ENCODE measurements around the gene PTPRG.
A peak's percentile ranks its signal among the peaks of the same experiment; 100 is the strongest.

Gene PTPRG

DNA sequence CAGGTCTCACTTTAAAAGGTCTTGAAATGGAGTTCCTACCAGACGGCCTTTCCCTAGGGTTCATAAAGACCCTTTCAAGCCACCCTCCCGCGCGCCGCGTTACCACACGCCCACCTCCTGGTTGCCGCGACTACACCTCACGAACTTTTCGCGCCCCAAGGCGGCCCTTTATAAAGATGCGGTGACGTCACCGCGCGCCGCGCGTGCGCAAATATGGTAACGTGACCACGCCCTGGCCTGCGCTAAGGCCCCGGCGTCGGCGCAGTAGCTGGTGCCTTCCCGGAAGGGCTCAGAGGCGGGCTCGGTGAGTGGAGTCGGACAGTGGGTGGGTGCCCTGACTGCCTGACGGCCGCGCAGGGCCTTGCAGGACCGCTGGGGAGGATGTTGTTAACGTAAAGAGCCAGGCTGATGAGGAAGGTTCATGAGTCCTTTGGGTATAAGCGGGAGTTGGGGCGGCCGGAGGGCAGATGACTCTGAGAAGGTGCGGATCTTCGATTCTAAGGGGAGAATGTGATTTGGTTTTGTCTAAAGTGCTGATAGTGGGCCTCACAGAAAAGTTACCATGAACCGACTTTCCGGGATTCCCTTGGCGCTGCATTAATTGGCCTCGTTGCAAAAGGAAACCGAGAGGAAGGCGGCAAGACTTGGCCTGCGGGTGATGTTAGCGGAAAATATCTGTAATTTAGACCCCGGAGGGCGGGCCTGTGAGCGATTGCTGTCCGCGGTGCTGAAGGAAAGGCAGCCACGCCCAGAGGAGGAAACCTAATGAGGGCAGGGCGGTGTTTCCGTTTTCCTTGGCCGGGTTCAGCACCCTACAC lies 757.6 kb downstream of the PTPRG start:
- TF ChIP-seq MAX (IDR thresholded peaks at IDR 0.05) = peak; percentile 51; the same call in 1 of the 2 replicates
- 0 out of 2 replicates have a peak, but pooled peaks have one; percentile 6 for TF ChIP-seq EP300 (IDR thresholded peaks at IDR 0.05; ENCODE audit: borderline replicate concordance)
- TF ChIP-seq YY1 (IDR thresholded peaks at IDR 0.05; ENCODE audit: low read depth) = no peak
- TF ChIP-seq TAF1 (IDR thresholded peaks at IDR 0.05; ENCODE audit: low read depth) = peak; percentile 46
- peak; percentile 33; the same call in 1 of the 2 replicates for TF ChIP-seq CREB1 (IDR thresholded peaks at IDR 0.05; ENCODE audit: low read depth)
- TF ChIP-seq TEAD4 (IDR thresholded peaks at IDR 0.05) = no peak
- TF ChIP-seq REST (IDR thresholded peaks at IDR 0.05; ENCODE audit: low read depth) = peak; percentile 98
- no peak for TF ChIP-seq RAD21 (IDR thresholded peaks at IDR 0.05; ENCODE audit: low read depth)
- 0 out of 2 replicates have a peak, but pooled peaks have one; percentile 39 for TF ChIP-seq ZBTB7A (IDR thresholded peaks at IDR 0.05; ENCODE audit: low read depth)
- TF ChIP-seq CEBPB (IDR thresholded peaks at IDR 0.05) = no peak
- TF ChIP-seq EGR1 (IDR thresholded peaks at IDR 0.05) = no peak
- TF ChIP-seq FOXM1 (IDR thresholded peaks at IDR 0.05; ENCODE audit: borderline replicate concordance, low read depth) = no peak
- TF ChIP-seq, protein P1, sequence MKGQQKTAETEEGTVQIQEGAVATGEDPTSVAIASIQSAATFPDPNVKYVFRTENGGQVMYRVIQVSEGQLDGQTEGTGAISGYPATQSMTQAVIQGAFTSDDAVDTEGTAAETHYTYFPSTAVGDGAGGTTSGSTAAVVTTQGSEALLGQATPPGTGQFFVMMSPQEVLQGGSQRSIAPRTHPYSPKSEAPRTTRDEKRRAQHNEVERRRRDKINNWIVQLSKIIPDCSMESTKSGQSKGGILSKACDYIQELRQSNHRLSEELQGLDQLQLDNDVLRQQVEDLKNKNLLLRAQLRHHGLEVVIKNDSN (IDR thresholded peaks at IDR 0.05) = peak; percentile 73
- no peak for TF ChIP-seq NFIC (IDR thresholded peaks at IDR 0.05)
- 0 out of 2 replicates have a peak, but pooled peaks have one; percentile 36 for TF ChIP-seq TCF12 (IDR thresholded peaks at IDR 0.05; ENCODE audit: low read depth)

GRCh38 chr3:62319570-62320243 lies 758.3 kb downstream of the PTPRG start:
- no peak for TF ChIP-seq NFIC (IDR thresholded peaks at IDR 0.05)
- TF ChIP-seq, protein P1 (IDR thresholded peaks at IDR 0.05) = no peak
- no peak for TF ChIP-seq CEBPB (IDR thresholded peaks at IDR 0.05)
- no peak for TF ChIP-seq CREB1 (IDR thresholded peaks at IDR 0.05; ENCODE audit: low read depth)
- no peak for TF ChIP-seq TAF1 (IDR thresholded peaks at IDR 0.05; ENCODE audit: low read depth)
- TF ChIP-seq REST (IDR thresholded peaks at IDR 0.05; ENCODE audit: low read depth) = no peak
- TF ChIP-seq TEAD4 (IDR thresholded peaks at IDR 0.05) = no peak
- TF ChIP-seq MAX (IDR thresholded peaks at IDR 0.05) = no peak
- no peak for TF ChIP-seq EP300 (IDR thresholded peaks at IDR 0.05; ENCODE audit: borderline replicate concordance)
- TF ChIP-seq ZBTB7A (IDR thresholded peaks at IDR 0.05; ENCODE audit: low read depth) = no peak
- no peak for TF ChIP-seq EGR1 (IDR thresholded peaks at IDR 0.05)
- no peak for TF ChIP-seq YY1 (IDR thresholded peaks at IDR 0.05; ENCODE audit: low read depth)
- no peak for TF ChIP-seq FOXM1 (IDR thresholded peaks at IDR 0.05; ENCODE audit: borderline replicate concordance, low read depth)
- no peak for TF ChIP-seq RAD21 (IDR thresholded peaks at IDR 0.05; ENCODE audit: low read depth)
- TF ChIP-seq TCF12 (IDR thresholded peaks at IDR 0.05; ENCODE audit: low read depth) = no peak

DNA sequence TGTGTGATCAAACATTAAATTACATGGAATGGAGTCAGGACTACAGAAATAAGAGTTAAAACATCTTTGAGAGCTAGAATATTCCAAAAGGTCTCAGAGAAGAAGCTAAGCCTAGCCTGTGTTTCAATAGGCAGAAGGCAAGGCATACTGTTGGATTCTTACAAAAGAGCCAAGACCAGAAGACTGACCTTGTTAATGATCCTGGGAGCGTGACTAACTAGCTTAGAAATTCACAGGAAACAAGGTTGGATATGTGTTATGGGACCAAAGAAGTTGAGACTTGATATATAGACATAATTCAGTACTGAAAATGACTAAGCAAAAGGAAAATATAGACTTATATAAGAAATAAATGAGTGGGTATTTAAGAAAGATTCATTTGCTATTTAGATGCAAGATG lies 761.9 kb downstream of the PTPRG start:
- TF ChIP-seq EGR1 (IDR thresholded peaks at IDR 0.05) (no peak), MAX (IDR thresholded peaks at IDR 0.05) (no peak), TCF12 (IDR thresholded peaks at IDR 0.05; ENCODE audit: low read depth) (no peak), TAF1 (IDR thresholded peaks at IDR 0.05; ENCODE audit: low read depth) (no peak), CEBPB (IDR thresholded peaks at IDR 0.05) (no peak), EP300 (IDR thresholded peaks at IDR 0.05; ENCODE audit: borderline replicate concordance) (no peak), NFIC (IDR thresholded peaks at IDR 0.05) (no peak), TEAD4 (IDR thresholded peaks at IDR 0.05) (no peak), ZBTB7A (IDR thresholded peaks at IDR 0.05; ENCODE audit: low read depth) (no peak), CREB1 (IDR thresholded peaks at IDR 0.05; ENCODE audit: low read depth) (no peak), REST (IDR thresholded peaks at IDR 0.05; ENCODE audit: low read depth) (no peak), YY1 (IDR thresholded peaks at IDR 0.05; ENCODE audit: low read depth) (no peak), RAD21 (IDR thresholded peaks at IDR 0.05; ENCODE audit: low read depth) (no peak)
- TF ChIP-seq, protein P1 (IDR thresholded peaks at IDR 0.05) = no peak
